ENCODE results near the gene CMTM6.

CMTM6 gene

GRCh38 chr3:32500880-32501782 lies 1.5 kb downstream of the CMTM6 start:
- TF ChIP-seq, protein P1, sequence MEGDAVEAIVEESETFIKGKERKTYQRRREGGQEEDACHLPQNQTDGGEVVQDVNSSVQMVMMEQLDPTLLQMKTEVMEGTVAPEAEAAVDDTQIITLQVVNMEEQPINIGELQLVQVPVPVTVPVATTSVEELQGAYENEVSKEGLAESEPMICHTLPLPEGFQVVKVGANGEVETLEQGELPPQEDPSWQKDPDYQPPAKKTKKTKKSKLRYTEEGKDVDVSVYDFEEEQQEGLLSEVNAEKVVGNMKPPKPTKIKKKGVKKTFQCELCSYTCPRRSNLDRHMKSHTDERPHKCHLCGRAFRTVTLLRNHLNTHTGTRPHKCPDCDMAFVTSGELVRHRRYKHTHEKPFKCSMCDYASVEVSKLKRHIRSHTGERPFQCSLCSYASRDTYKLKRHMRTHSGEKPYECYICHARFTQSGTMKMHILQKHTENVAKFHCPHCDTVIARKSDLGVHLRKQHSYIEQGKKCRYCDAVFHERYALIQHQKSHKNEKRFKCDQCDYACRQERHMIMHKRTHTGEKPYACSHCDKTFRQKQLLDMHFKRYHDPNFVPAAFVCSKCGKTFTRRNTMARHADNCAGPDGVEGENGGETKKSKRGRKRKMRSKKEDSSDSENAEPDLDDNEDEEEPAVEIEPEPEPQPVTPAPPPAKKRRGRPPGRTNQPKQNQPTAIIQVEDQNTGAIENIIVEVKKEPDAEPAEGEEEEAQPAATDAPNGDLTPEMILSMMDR (IDR thresholded peaks at IDR 0.05; ENCODE audit: low read depth, low read length, missing control alignments): no peak
- peak overlapping the region; percentile 56 for H3K4me3 ChIP-seq (ENCODE audit: low read depth, low read length)
- no peak for DNase-seq (ENCODE audit: low read depth)
- in situ Hi-C loops (cut with HindIII; ENCODE audit: low sequenced_read_pairs): no loop called here

GRCh38 chr3:32500231-32500630 lies 2.4 kb downstream of the CMTM6 start:
- no peak for DNase-seq (ENCODE audit: low read depth)
- in situ Hi-C loops (cut with HindIII; ENCODE audit: low sequenced_read_pairs): no loop called here
- no peak overlapping the region for H3K4me3 ChIP-seq (ENCODE audit: low read depth, low read length)
- TF ChIP-seq, protein P1 (IDR thresholded peaks at IDR 0.05; ENCODE audit: low read depth, low read length, missing control alignments): no peak

DNA sequence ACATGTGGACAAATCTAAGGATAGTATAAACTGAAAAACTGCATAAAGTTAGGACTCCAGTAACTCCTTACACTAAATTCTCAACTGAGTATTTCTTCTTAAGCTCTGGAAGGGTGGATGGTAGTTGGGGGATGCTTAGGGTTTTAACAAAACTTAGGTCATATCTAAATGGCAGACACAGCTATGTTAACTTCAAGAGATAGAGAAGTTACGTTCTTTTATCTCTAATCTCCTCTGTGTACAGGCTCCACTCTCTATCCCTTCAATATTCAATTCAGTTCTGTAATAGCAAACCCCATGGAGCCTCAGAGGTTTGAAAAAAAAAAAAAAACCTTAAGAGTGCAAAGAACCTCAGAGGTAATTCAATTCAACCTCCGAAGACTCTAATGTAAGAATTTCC lies 3.1 kb downstream of the CMTM6 start:
- in situ Hi-C loops (cut with HindIII; ENCODE audit: low sequenced_read_pairs): no loop called here
- TF ChIP-seq, protein P1 (IDR thresholded peaks at IDR 0.05; ENCODE audit: low read depth, low read length, missing control alignments): no peak
- no peak for DNase-seq (ENCODE audit: low read depth)
- no peak overlapping the region for H3K4me3 ChIP-seq (ENCODE audit: low read depth, low read length)

- DNase-seq (ENCODE audit: low read depth): no peak
- TF ChIP-seq, protein P1 (IDR thresholded peaks at IDR 0.05; ENCODE audit: low read depth, low read length, missing control alignments): no peak
- no peak overlapping the region for H3K4me3 ChIP-seq (ENCODE audit: low read depth, low read length)
- in situ Hi-C loops (cut with HindIII; ENCODE audit: low sequenced_read_pairs): no loop called here
These were observed 3.7 kb downstream of the CMTM6 start for GRCh38 chr3:32498992-32499391.

- H3K4me3 ChIP-seq (ENCODE audit: low read depth, low read length): no peak overlapping the region
- DNase-seq (ENCODE audit: low read depth): no peak
- TF ChIP-seq, protein P1 (IDR thresholded peaks at IDR 0.05; ENCODE audit: low read depth, low read length, missing control alignments): no peak
- in situ Hi-C loops (cut with HindIII; ENCODE audit: low sequenced_read_pairs): no loop called here
These were observed 4.4 kb downstream of the CMTM6 start for GRCh38 chr3:32498252-32498651.

DNA sequence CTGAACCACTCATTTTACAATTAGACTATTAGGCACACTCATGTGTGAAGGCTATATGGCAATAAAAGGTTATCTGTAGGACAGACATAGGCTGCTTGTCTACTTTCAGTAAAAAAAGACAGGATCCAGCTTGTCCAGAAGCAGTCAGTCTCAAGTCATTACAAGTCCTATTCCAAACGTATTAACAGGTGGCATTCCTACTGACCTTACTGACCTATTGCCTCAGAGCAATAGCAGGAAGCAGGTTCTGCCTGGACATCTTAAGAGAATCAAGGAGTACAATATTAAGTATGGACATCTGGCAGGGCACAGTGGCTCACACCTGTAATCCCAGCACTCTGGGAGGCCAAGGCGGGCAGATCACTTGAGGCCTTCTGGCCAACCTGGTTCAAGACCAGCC lies 7.0 kb downstream of the CMTM6 start:
- no peak overlapping the region for H3K4me3 ChIP-seq (ENCODE audit: low read depth, low read length)
- TF ChIP-seq, protein P1 (IDR thresholded peaks at IDR 0.05; ENCODE audit: low read depth, low read length, missing control alignments): no peak
- DNase-seq (ENCODE audit: low read depth): no peak
- in situ Hi-C loops (cut with HindIII; ENCODE audit: low sequenced_read_pairs): no loop called here

Measured in astrocyte of the cerebellum (primary cell).